H7 (cell line): ENCODE measurements around the gene KCTD6. TPM values are rescaled to one million over a fixed set of nuclear protein-coding genes. Genes with fewer than 3 reads are reported as not detected.

ENCODE experiments used
- DNase-seq: peaks from one replicate; pipeline ENCODE4 v3.0.0; 2012
- H3K27me3 ChIP-seq: 2 replicates; pipeline ENCODE4 v1.6.0; 2011; ENCODE audit warnings: mild to moderate bottlenecking, low read length; ENCODE audit not compliant: control insufficient read depth, insufficient read depth
- H3K36me3 ChIP-seq: replicated peaks from 2 replicates; pipeline ENCODE4 v1.5.1; 2011; ENCODE audit warnings: low read length; ENCODE audit not compliant: control insufficient read depth, insufficient read depth
- H3K4me3 ChIP-seq: 2 replicates; pipeline ENCODE4 v1.5.1; 2011; ENCODE audit warnings: low read depth, mild to moderate bottlenecking, control low read depth, low read length, moderate library complexity; ENCODE audit not compliant: insufficient read depth
- total RNA-seq: library from RNA; depleted of rRNA; stranded (reverse); fragments of >200 nt; shearing (Covaris generic); gene quantifications from 2 replicates; pipeline ENCODE4 v1.2.3, GENCODE V29; 2014

The KCTD6 gene
- total RNA-seq, 1 experiment from 2014 or later, result 24.7 TPM

GRCh38 chr3:58474967-58475578 lies 16.8 kb upstream of the KCTD6 start:
- Histone ChIP-seq H3K36me3 (no peaks in the 10 kb centered on the region), H3K27me3 (no peaks in the 10 kb centered on the region; the same call in 1 of the 2 replicates), H3K4me3 (no peak overlapping the region)
- DNase-seq, result no peak

GRCh38 chr3:58478781-58479180 lies 13.1 kb upstream of the KCTD6 start:
- DNase-seq, result no peak
- Histone ChIP-seq H3K27me3 (no peaks in the 10 kb centered on the region; the same call in 1 of the 2 replicates), H3K4me3 (no peak overlapping the region), H3K36me3 (no peaks in the 10 kb centered on the region)

- Histone ChIP-seq H3K36me3 (no peaks in the 10 kb centered on the region), H3K4me3 (no peak overlapping the region), H3K27me3 (no peaks in the 10 kb centered on the region)
- DNase-seq, result no peak
Measured at GRCh38 chr3:58480309-58480708, 11.6 kb upstream of the KCTD6 start.

- Histone ChIP-seq H3K4me3 (no peak overlapping the region), H3K27me3 (no peaks in the 10 kb centered on the region; the same call in 1 of the 2 replicates)
- no peak for DNase-seq
Measured at GRCh38 chr3:58482917-58483636, 8.8 kb upstream of the KCTD6 start.

GRCh38 chr3:58484045-58484721 lies 7.7 kb upstream of the KCTD6 start:
- DNase-seq, result no peak
- no peak overlapping the region for H3K4me3 ChIP-seq
- no peaks in the 10 kb centered on the region for H3K36me3 ChIP-seq
- no peaks in the 10 kb centered on the region; the same call in 1 of the 2 replicates for H3K27me3 ChIP-seq

More at GRCh38 chr3:58482917-58483636, 8.8 kb upstream of the KCTD6 start:
- H3K36me3 ChIP-seq, result no peaks in the 10 kb centered on the region

GRCh38 chr3:58484722-58485069 lies 7.2 kb upstream of the KCTD6 start:
- H3K36me3 ChIP-seq, result no peaks in the 10 kb centered on the region
- H3K4me3 ChIP-seq, result no peak overlapping the region
- no peaks in the 10 kb centered on the region; the same call in 1 of the 2 replicates for H3K27me3 ChIP-seq
- DNase-seq, result no peak

- H3K4me3 ChIP-seq, result no peak overlapping the region
- no peaks in the 10 kb centered on the region; the same call in 1 of the 2 replicates for H3K27me3 ChIP-seq
- no peaks in the 10 kb centered on the region for H3K36me3 ChIP-seq
- no peak for DNase-seq
Measured at GRCh38 chr3:58485801-58486435, 6.0 kb upstream of the KCTD6 start.

GRCh38 chr3:58487140-58487886 lies 4.6 kb upstream of the KCTD6 start:
- Histone ChIP-seq H3K4me3 (no peak overlapping the region), H3K27me3 (no peaks in the 10 kb centered on the region; the same call in 1 of the 2 replicates), H3K36me3 (no peaks in the 10 kb centered on the region)
- no peak for DNase-seq

GRCh38 chr3:58488967-58489366 lies 2.9 kb upstream of the KCTD6 start:
- no peaks in the 10 kb centered on the region; the same call in 1 of the 2 replicates for H3K27me3 ChIP-seq
- DNase-seq, result no peak

GRCh38 chr3:58490860-58491501 lies 915 bp upstream of the KCTD6 start:
- no peaks in the 10 kb centered on the region for H3K36me3 ChIP-seq
- H3K27me3 ChIP-seq, result no peaks in the 10 kb centered on the region; the same call in 1 of the 2 replicates
- peak; percentile 58 for DNase-seq
- H3K4me3 ChIP-seq, result peak overlapping the region; percentile 27

More at GRCh38 chr3:58488967-58489366, 2.9 kb upstream of the KCTD6 start:
- H3K36me3 ChIP-seq, result no peaks in the 10 kb centered on the region
- H3K4me3 ChIP-seq, result no peak overlapping the region

GRCh38 chr3:58492494-58492905 lies 604 bp downstream of the KCTD6 start:
- H3K27me3 ChIP-seq, result no peaks in the 10 kb centered on the region; the same call in 1 of the 2 replicates
- peak overlapping the region; percentile 75 for H3K4me3 ChIP-seq
- no peak for DNase-seq
- H3K36me3 ChIP-seq, result no peaks in the 10 kb centered on the region

GRCh38 chr3:58494107-58494506 lies 2.2 kb downstream of the KCTD6 start:
- H3K4me3 ChIP-seq, result no peak overlapping the region
- H3K27me3 ChIP-seq, result no peaks in the 10 kb centered on the region
- H3K36me3 ChIP-seq, result no peaks in the 10 kb centered on the region
- no peak for DNase-seq

- H3K4me3 ChIP-seq, result no peak overlapping the region
- no peak for DNase-seq
Measured at GRCh38 chr3:58495101-58495500, 3.2 kb downstream of the KCTD6 start.

More at GRCh38 chr3:58495101-58495500, 3.2 kb downstream of the KCTD6 start:
- Histone ChIP-seq H3K27me3 (no peaks in the 10 kb centered on the region), H3K36me3 (no peaks in the 10 kb centered on the region)
